Esophagus squamous epithelium (tissue), 4 donors: ENCODE measurements around the gene COG5.

ENCODE experiments used
- POLR2A ChIP-seq, 4 donors: fragments of 450-650 bp; IDR thresholded peaks; one replicate each; pipeline ENCODE4 v1.6.1; 2017; ENCODE audit warnings: antibody characterized with exemption in 4 of 4, mild to moderate bottlenecking in 4 of 4, moderate library complexity in 3 of 4
- TF ChIP-seq, protein P1 (sequence below), 6 experiments: fragments of 450-650 bp in 4 of 6; fragments of 200-600 bp in 2 of 6; sonication (generic) in 2 of 6; IDR thresholded peaks; one replicate each; pipeline ENCODE4 v1.5.1; 2016 to 2019; ENCODE audit warnings: antibody characterized with exemption in 6 of 6, mild to moderate bottlenecking in 4 of 6, moderate library complexity in 4 of 6

GRCh38 chr7:107383203-107383602 is 180.5 kb downstream of the COG5 start:
- TF ChIP-seq, protein P1, sequence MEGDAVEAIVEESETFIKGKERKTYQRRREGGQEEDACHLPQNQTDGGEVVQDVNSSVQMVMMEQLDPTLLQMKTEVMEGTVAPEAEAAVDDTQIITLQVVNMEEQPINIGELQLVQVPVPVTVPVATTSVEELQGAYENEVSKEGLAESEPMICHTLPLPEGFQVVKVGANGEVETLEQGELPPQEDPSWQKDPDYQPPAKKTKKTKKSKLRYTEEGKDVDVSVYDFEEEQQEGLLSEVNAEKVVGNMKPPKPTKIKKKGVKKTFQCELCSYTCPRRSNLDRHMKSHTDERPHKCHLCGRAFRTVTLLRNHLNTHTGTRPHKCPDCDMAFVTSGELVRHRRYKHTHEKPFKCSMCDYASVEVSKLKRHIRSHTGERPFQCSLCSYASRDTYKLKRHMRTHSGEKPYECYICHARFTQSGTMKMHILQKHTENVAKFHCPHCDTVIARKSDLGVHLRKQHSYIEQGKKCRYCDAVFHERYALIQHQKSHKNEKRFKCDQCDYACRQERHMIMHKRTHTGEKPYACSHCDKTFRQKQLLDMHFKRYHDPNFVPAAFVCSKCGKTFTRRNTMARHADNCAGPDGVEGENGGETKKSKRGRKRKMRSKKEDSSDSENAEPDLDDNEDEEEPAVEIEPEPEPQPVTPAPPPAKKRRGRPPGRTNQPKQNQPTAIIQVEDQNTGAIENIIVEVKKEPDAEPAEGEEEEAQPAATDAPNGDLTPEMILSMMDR (IDR thresholded peaks at IDR 0.05) = no peak
- no peak for TF ChIP-seq POLR2A (IDR thresholded peaks at IDR 0.05)
